Measurements from ENCODE around the gene CTIF. TPM values are rescaled to one million over a fixed set of nuclear protein-coding genes. Genes with fewer than 3 reads are reported as not detected.

CTIF gene
- total and polyA plus RNA-seq, 2 experiments from 2014 or later, result 8.6 to 14.4 TPM

- Histone ChIP-seq H3K9me2 (ENCODE audit: insufficient read depth) (no peaks in the 10 kb centered on the region), H2AFZ (no peak overlapping the region), H3F3A (replicated peaks; ENCODE audit: low read depth) (no peaks in the 10 kb centered on the region), H4K20me1 (replicated peaks; ENCODE audit: insufficient read depth) (no peaks in the 10 kb centered on the region), H3K4me2 (no peak overlapping the region), H3K4me1 (ENCODE audit: insufficient read depth) (peaks cover 22% of the 10 kb centered on the region; the same call in 1 of the 2 replicates), H3K79me2 (replicated peaks; ENCODE audit: insufficient read depth) (no peaks in the 10 kb centered on the region), H3K27ac (ENCODE audit: low read depth) (no peak overlapping the region), H3K4me3 (no peak overlapping the region), H3K36me3 (ENCODE audit: insufficient read depth) (no peaks in the 10 kb centered on the region), H3K27me3 (ENCODE audit: insufficient read depth) (no peaks in the 10 kb centered on the region)
- ATAC-seq (no peak), DNase-seq (ENCODE audit: low spot score) (no peak)
- no peak overlapping the region for H3K4me3 Mint-ChIP-seq
- TF ChIP-seq ZNF331 (CRISPR knock-in tag; IDR thresholded peaks at IDR 0.05; ENCODE audit: low read depth), result no peak
- no peak for TF ChIP-seq ETS1 (IDR thresholded peaks at IDR 0.05)
- H3K27ac Mint-ChIP-seq, result no peak overlapping the region
- H3K4me1 Mint-ChIP-seq, result peaks cover 46% of the 10 kb centered on the region
- H3K9me3 Mint-ChIP-seq, result no peaks in the 10 kb centered on the region
- H3K36me3 Mint-ChIP-seq (ENCODE audit: low read depth), result no peaks in the 10 kb centered on the region; the same call in 2 of the 3 replicates
- peaks cover 13% of the 10 kb centered on the region for H3K27me3 Mint-ChIP-seq (ENCODE audit: insufficient read depth, low read depth, poor library complexity)
Measured at GRCh38 chr18:48857023-48857694, 318.3 kb downstream of the CTIF start.

- peaks cover 37% of the 10 kb centered on the region for H3K4me1 Mint-ChIP-seq
- no peaks in the 10 kb centered on the region for H3K9me3 Mint-ChIP-seq
- Histone ChIP-seq H3K79me2 (replicated peaks; ENCODE audit: insufficient read depth) (no peaks in the 10 kb centered on the region), H3K27me3 (ENCODE audit: insufficient read depth) (no peaks in the 10 kb centered on the region), H3K36me3 (ENCODE audit: insufficient read depth) (no peaks in the 10 kb centered on the region), H3K4me1 (ENCODE audit: insufficient read depth) (peaks cover 22% of the 10 kb centered on the region; the same call in 1 of the 2 replicates), H3K9me2 (ENCODE audit: insufficient read depth) (no peaks in the 10 kb centered on the region), H2AFZ (no peak overlapping the region), H3K4me2 (no peak overlapping the region), H3K4me3 (no peak overlapping the region), H3K27ac (ENCODE audit: low read depth) (no peak overlapping the region), H3F3A (replicated peaks; ENCODE audit: low read depth) (no peaks in the 10 kb centered on the region), H4K20me1 (replicated peaks; ENCODE audit: insufficient read depth) (no peaks in the 10 kb centered on the region)
- no peaks in the 10 kb centered on the region; the same call in 2 of the 3 replicates for H3K36me3 Mint-ChIP-seq (ENCODE audit: low read depth)
- no peak for ATAC-seq
- H3K27ac Mint-ChIP-seq, result no peak overlapping the region
- no peak overlapping the region for H3K4me3 Mint-ChIP-seq
- H3K27me3 Mint-ChIP-seq (ENCODE audit: insufficient read depth, low read depth, poor library complexity), result peaks cover 13% of the 10 kb centered on the region
- no peak for DNase-seq (ENCODE audit: low spot score)
- TF ChIP-seq ETS1 (IDR thresholded peaks at IDR 0.05) (no peak), ZNF462 (CRISPR knock-in tag; IDR thresholded peaks at IDR 0.05) (no peak), CTCF (conservative IDR thresholded peaks at IDR 0.05; ENCODE audit: low read depth in 2 of 2) (no peak), JUNB (IDR thresholded peaks at IDR 0.05; ENCODE audit: unreplicated experiment) (no peak), REST (IDR thresholded peaks at IDR 0.05; ENCODE audit: unreplicated experiment) (no peak)
Measured at GRCh38 chr18:48858676-48859075, 319.8 kb downstream of the CTIF start.
